Kasumi-1 (cell line): ENCODE measurements around the gene FOLR2.
"Not testable (repeated sequence)": the region's sequence is repeated elsewhere in the genome, so short reads cannot be mapped to it uniquely, and the experiment has no call there.

ENCODE experiments used
- DNase-seq, 2 experiments: peaks; one replicate each; lab custom pipeline; 2025; lab: John Stamatoyannopoulos, UW

Gene FOLR2

DNA sequence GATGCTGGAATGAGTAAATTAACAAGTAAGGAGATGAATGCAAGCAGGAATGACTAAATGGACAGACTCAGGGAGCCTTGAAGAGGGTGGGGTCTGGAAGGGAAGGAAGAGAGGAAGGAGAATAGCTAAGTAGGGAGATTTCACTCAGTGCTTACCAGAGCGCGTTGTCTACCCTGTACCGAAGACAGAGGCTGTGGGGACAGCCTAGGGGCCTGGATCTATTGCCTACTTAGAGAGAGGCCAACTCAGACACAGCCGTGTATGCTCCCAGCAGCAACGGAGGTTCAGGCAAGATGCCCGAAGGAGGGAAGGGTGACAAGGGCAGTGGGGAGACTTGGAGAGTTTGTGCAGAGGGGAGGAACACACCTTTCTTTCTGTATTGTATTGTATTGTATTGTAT, at the start of gene FOLR2:
Gene FOLR2 (plus strand): TSS at position 157 of the 400 bp plus-strand sequence. CDS start 1,791 bp downstream, outside the sequence.
- no peak for DNase-seq

DNA sequence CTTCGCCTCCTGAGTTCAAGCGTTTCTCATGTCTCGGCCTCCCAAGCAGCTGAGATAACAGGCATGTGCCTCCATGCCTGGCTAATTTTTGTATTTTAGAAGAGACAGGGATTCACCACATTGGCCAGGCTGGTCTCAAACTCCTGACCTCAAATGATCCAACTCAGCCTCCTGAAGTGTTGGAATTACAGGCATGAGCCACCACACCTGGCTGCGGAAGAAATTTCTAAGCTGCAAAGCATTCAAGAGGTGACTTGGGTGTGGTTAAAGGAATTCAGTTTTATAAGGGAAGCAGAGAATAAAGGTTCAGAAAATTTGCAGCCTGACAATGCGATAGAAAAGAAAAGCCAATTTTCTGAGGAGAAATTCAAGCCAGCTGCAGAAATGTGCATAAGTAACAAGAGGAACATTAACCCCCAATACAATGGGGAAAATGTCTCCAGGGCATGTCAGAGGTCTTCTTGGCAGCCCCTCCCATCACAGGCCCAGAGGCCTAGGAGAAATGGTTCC, 47.5 kb upstream of the FOLR2 start:
- DNase-seq = not testable (repeated sequence)

DNA sequence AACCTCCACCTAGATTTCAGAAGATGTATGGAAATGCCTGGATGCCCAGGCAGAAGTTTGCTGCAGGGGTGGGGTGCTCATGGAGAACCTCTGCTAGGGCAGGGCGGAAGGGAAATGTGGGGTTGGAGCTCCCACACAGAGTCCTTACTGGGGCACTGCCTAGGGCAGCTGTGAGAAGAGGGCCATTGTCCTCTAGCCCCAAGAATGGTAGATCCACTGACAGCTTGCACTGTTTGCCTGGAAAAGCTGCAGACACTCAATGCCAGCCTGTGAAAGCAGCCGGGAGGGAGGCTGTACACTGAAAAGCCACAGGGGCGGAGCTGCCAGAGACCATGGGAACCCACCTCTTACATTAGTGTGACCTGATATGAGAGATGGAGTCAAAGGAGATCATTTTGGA, 46.8 kb upstream of the FOLR2 start:
- not testable (repeated sequence) for DNase-seq

DNA sequence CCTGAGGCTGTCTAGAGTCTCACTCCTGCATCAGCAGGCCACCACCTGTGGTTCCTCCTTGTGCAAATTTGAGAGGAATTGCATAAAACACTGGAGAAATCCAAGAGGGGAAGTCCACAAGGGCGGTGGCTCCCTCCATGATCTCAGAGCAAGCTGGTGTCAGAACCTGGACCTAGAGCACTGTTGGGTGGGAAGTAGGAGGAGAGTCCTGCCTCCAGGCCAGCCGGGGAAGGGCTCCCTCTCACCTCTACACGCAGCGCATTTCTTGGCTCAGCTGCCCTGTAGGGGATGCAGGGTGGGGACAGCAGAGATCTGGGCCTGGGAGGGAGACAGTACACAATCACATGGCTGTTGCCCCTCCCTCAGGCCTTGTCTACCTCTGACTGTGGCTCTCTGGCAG, 44.6 kb upstream of the FOLR2 start:
- not testable (repeated sequence) for DNase-seq

DNA sequence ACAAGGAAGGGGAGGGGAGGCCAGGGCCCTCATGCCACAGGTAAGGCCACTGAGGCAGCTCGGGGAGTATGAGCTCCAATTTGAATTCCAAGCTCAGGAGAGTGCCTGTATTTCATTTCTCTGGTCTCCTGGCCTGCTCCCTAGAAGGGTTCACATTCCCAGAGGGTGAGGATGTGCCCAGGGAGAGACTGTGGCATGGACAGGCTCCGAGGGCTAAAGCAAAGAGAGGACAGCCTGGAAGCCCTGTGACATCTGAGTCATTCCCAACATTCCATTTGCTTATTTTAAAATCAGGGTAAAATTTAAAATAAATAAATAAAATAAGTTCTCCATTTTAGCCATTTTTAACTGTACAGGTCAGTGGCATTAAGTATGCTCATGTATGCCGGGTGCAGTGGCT, 43.3 kb upstream of the FOLR2 start:
- no peak for DNase-seq

DNA sequence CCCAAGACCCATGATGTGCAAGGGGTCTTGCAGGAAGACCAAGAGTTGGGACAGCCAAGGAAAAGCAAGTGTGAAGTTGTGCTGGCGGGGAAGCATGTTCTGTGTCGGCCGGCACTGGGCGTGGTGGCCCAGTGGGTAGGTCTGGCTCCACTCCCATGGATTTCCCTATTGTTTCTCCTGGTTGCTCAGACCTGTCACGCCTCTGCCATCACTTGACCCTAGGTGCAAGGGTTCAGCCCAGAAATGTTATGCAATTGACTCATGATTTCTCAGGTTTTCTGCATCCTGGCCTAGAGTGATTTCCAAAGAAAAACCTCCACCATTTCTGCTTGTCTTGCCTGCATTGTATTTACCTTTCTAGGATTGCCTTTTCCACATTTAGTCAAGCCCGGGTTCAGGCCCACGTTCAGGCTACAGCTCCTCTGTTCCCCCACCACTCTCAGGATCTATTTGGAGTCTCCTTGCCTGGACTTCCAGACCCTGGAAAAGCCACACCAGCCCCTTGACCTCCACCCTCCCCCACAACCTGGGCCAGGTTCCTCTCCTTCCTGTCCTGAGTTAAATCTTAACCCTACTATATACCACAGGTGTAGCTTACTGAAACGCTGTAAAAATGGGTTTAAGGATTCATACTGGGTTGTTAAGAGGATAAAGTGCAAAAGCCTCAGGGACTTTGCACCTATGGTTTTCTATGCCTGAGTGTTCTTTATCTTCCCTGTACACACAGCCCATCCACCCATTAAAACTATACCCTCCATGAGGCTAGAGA, 42.1 kb upstream of the FOLR2 start:
- DNase-seq = no peak

DNA sequence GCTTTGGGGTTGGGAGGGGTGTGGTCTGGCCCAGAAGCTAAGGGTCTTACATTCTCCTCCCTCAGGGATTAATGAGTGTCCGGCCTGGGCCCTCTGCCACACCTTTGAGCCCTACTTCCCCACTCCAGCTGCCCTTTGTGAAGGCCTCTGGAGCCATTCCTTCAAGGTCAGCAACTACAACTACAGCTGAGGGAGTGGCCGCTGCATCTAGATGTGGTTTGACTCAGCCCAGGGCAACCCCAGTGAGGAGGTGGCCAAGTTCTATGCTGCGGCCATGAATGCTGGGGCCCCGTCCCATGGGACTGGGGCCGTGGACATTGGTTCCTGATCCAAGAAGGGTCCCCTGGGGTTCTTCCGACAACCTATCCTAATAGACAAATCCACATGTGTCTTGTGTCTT, 38.9 kb upstream of the FOLR2 start:
- DNase-seq = no peak

DNA sequence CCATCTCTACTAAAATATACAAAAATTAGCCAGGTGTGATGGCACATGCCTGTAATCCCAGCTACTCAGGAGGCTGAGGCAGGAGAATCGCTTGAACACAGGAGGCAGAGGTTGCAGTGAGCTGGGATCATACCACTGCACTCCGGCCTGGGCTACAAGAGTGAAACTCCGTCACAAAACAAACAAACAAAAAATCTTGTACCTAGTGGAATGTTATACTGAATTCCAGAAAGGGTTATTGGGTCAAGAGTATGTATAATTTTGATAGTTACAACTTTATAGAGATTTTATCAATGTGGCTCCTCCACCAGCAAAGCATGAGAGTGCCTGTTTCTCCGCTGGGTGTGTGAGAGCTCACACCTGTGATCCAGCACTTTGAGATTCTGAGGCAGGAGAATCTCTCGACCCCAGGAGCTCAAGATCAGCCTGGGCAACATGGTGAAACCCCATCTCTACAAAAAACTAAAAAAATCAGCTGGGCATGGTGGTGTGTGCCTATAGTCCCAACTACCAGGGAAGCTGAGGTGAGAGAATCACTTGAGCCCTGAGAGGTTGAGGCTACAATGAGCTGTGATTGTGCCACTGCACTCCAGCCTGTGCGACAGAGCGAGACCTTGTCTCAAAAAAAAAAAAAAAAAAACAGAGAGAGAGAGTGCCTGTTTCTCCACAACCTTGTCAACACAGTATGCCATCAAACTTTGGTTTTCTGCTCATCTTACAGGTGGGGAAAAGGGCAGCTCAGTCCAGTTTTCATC, 37.4 kb upstream of the FOLR2 start:
- no peak for DNase-seq

DNA sequence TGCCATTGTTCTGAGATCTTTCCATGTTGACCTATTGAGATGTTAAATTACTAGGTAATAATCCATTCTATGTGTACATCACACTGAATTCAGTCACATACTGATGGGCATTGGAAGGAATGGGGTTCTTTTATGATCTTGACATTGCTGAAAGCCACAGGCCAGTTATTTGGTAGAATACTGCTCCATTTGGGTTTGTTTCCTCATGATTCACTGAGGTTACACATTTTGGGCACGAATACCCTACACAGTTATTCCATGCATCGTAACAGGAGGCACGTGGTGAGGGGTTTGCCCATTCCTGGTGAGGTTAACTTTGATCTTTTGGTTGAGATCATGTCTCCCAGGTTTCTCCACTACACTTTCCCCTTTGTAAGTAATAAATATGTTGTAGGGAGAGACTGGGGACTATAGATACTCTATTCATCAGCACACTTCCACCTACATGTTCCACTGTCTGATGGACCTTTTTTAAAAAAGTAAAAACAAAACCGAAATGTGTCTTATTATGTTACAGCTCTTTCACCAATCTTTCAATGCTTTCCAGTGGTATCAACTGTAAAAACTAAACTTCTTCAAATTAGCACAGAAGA, 36.7 kb upstream of the FOLR2 start:
- DNase-seq = no peak

DNA sequence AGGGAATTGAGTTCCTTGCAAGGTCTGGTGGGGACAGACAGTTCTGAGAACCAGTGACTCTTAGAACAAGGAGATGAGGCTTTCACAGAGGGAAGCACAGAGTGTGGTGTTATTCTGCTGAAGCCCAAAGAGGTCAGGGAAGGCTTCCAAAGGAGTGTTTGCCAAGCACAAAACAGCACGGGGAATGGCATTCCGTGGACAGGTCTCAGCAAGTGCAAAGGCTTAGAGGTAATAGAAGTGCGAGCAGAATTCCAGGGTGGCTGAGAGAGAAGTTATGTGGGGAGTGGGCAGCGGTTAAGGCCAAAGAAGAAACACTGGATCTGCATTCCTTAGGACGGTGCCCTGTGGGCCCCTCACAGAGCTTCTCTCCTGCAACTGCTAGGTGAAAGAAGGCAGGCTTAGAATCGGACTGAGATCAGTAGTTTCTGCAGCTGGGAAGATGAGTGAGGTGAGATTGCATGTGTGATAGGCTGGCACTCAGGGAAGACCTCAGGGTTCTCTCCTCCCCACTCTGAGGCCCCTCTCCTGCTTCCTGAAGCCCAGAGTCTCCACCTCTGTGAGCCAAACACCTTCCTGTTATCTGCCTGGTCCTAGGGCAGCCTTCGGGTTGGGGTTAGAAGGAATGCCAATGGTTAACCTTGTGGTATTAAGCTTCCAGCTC, 35.6 kb upstream of the FOLR2 start:
- not testable (repeated sequence) for DNase-seq

DNA sequence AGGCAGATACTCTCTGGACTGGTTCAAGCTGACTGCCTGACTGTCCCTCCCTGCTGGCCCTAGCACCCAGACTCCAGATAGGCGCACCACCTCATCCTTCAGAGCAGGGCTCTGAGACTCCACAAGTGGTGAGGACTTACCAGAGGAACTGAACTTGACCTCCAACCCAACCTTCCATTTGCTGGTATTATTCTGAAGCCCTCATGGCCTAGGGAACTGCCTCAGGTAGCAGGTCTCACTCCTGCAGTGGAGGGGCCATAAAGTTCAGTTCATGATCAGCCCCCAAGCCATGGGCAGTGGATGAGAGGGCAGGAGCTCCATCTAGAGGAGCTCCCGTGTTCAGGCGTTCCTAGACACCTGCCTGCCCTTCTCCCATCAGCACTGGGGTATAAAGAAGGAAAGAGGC, 35.0 kb upstream of the FOLR2 start:
- not testable (repeated sequence) for DNase-seq

DNA sequence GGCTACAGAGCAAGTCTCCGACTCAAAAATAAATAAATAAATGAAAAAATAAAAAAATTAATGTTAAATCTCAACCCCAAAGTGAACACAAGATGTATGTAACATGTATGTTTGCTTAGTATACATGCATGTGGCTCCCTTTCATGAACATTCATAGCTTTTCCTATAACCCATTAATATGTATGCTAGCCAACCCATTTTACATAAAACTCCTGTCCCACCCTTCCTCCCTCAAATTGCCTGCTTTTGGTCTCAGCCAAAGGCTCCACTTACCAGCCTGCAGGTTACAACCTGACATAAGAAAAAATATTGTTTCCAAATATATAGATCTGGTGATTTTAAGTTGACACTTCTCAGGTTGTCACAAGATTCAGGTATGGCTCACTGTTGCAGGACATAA, 28.3 kb upstream of the FOLR2 start:
- no peak for DNase-seq

DNA sequence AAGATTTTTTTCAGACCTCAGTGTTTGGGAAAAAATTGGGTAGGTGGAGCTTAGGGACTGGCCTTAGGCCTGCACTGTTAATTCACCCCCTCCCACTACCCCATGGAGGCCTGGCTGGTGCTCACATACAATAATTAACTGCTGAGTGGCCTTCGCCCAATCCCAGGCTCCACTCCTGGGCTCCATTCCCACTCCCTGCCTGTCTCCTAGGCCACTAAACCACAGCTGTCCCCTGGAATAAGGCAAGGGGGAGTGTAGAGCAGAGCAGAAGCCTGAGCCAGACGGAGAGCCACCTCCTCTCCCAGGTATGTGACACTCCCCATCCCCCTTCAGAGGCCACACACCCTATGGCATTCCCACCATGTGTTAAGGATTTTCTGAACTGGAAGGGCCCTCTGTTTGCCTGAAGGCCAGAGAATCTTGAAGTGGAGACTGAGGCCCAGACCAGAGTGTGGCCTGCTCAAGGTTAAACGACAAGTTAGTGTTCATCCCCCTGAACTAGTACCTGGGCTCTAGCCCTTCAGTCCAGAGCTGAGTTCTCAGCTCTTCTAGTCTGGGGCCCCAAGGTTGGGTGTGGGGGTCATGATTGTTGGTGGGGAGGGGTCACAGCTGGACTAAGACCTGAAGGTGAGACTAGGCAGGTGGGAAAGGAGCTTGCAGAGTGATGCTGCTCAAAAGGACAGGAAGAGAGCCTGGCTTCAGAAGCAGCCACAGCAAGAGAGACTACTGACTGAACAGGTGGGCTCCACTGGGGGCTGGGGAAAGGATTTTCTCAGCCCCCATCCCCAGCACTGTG, 26.9 kb upstream of the FOLR2 start:
- no peak for DNase-seq

DNA sequence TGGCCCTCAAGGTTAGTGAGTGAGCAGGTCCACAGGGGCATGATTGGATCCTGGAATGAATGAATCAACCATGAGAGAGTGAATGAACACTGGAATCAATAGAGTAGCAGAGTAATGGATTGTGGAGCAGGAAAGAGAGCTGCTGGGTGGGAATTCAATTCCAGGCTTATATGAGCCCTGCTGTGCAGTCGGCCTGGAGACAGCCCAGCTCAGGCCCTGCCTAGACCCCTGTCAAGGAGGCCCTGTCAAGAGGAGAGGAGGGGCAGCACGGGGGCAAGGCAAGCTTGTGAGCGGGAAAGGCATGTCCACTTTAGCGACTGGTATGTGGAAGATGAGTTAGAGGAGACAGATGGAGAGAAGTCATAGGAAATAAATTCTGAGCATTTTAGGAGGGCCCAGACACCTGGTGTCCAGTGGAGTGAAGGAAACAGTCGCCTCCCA, 25.9 kb upstream of the FOLR2 start:
- DNase-seq = no peak

DNA sequence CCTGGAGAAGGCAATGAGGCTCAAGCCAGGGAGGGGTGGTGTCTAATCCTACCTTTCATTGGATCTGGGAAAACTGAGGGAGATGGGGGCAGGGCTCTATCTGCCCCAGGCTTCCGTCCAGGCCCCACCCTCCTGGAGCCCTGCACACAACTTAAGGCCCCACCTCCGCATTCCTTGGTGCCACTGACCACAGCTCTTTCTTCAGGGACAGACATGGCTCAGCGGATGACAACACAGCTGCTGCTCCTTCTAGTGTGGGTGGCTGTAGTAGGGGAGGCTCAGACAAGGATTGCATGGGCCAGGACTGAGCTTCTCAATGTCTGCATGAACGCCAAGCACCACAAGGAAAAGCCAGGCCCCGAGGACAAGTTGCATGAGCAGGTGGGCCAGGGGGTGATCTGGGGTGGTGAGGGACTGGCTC, 24.6 kb upstream of the FOLR2 start, which contains the start of gene FOLR1:
Gene FOLR1 (plus strand): TSS at position 180 of the 421 bp plus-strand sequence. CDS start 34 bp downstream, at position 214.
- DNase-seq = no peak

DNA sequence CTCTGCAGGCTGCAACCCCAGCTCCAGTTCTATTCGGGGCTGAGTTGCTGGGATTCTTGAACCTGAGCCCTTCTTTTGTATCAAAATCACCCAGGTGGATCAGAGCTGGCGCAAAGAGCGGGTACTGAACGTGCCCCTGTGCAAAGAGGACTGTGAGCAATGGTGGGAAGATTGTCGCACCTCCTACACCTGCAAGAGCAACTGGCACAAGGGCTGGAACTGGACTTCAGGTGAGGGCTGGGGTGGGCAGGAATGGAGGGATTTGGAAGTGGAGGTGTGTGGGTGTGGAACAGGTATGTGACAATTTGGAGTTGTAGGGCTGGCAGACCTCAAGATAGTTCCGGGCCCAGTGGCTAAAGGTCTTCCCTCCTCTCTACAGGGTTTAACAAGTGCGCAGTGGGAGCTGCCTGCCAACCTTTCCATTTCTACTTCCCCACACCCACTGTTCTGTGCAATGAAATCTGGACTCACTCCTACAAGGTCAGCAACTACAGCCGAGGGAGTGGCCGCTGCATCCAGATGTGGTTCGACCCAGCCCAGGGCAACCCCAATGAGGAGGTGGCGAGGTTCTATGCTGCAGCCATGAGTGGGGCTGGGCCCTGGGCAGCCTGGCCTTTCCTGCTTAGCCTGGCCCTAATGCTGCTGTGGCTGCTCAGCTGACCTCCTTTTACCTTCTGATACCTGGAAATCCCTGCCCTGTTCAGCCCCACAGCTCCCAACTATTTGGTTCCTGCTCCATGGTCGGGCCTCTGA, 20.9 kb upstream of the FOLR2 start:
- DNase-seq = no peak

DNA sequence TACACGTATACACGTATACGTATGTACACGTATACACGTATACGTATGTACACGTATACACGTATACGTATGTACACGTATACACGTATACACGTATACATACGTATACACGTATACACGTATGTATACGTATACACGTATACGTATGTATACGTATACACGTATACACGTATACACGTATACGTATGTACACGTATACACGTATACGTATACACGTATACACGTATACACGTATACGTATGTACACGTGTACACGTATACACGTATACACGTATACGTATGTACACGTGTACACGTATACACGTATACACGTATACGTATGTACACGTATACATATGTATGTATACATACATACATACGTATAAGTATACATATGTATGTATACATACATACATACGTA, 15.1 kb upstream of the FOLR2 start:
- not testable (repeated sequence) for DNase-seq

DNA sequence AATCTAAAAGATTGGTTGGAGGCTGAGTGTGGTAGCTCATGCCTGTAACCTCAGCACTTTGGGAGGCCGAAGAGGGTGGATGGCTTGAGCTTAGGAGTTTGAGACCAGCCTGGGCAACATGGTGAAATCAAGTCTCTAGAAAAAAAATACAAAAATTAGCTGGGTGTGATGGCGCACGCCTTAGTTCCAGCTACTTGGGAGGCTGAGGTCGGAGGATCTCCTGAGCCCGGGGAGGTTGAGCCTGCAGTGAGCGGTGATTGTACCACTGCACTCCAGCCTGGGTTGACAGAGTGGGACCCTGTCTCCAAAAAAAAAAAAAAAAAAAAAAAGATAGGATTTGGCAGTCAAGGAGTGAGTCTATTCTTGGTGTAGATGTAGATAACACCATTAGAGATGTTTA, 14.0 kb upstream of the FOLR2 start:
- DNase-seq = no peak

DNA sequence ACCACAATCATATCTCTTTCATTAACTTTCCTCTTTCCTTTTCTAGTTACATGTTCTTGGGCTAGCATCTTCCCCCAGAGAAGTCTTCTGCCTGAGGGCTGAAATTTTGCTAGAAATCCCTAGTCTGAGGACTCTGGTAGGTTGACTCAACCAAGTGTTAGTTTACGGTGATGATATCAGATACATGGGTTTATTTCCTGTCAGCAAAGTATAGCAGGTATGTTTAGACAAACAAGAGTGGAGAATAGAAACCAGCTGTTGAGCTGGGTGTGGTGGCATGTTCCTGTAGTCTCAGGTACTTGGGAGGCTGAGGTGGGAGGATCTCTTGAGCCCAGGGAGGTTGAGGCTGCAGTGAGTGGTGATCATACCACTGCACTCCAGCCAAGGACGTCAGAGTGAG, 13.4 kb upstream of the FOLR2 start:
- no peak for DNase-seq

DNA sequence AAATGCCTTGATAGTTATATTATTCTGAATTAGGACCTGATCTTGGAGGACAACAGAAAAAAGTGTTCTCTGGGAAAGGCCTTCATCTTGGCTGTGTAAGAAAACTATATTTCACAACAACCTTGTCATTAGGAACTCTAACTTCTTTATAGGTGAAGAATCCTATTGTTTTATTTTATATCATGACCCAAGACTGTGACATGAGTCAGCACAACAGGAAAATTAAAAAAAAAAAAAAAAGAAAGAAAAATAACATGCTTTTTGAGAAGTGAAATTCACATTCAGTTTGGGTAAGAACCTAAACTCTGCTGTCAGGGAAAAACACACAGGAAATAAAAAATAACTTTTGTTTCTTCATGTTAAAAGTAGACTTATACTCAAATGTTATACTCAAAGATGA, 11.7 kb upstream of the FOLR2 start:
- DNase-seq = no peak
